ENCODE measurements around the gene RAB28. TPM values are rescaled to one million over a fixed set of nuclear protein-coding genes. Genes with fewer than 3 reads are reported as not detected.

Gene RAB28
- total and polyA plus RNA-seq, 9 of the 15 experiments (the other 6 are each of a cell fraction or from before 2014, with no cell fraction given) = 6.7 to 40.4 (median 23.0) TPM

- TF ChIP-seq THAP12 (CRISPR knock-in tag; IDR thresholded peaks at IDR 0.05) (no peak), GATAD2B (IDR thresholded peaks at IDR 0.05; ENCODE audit: borderline replicate concordance) (no peak), RHOXF2B (CRISPR knock-in tag; conservative IDR thresholded peaks at IDR 0.05) (no peak), ZBTB49 (CRISPR knock-in tag; IDR thresholded peaks at IDR 0.05; ENCODE audit: borderline replicate concordance) (no peak), HLTF (IDR thresholded peaks at IDR 0.05) (no peak), MYBL2 (IDR thresholded peaks at IDR 0.05; ENCODE audit: low read depth) (no peak), MYBL2 (CRISPR knock-in tag; IDR thresholded peaks at IDR 0.05; ENCODE audit: borderline replicate concordance) (no peak), ZNF740 (CRISPR knock-in tag; IDR thresholded peaks at IDR 0.05) (no peak), ZNF740 (tag; IDR thresholded peaks at IDR 0.05) (no peak), ZNF121 (CRISPR knock-in tag; conservative IDR thresholded peaks at IDR 0.05) (no peak), HES1 (IDR thresholded peaks at IDR 0.05; ENCODE audit: low read depth) (no peak), SMARCA4 (IDR thresholded peaks at IDR 0.05) (no peak), HDGF (IDR thresholded peaks at IDR 0.05) (no peak), ZNF311 (CRISPR knock-in tag; IDR thresholded peaks at IDR 0.05) (no peak), ZNF175 (CRISPR knock-in tag; IDR thresholded peaks at IDR 0.05; ENCODE audit: low read depth) (no peak), STAT6 (CRISPR knock-in tag; IDR thresholded peaks at IDR 0.05) (no peak), ZNF316 (IDR thresholded peaks at IDR 0.05) (no peak), ZFP91 (CRISPR knock-in tag; IDR thresholded peaks at IDR 0.05) (no peak), ZNF589 (CRISPR knock-in tag; IDR thresholded peaks at IDR 0.05; ENCODE audit: low read depth) (no peak)
These were observed at the start of gene RAB28 (continued) for GRCh38 chr4:13484122-13484748.
